NCI-H1694 (cell line): ENCODE measurements around the gene SCUBE3.

ENCODE experiments used
- DNase-seq: peaks from one replicate; lab custom pipeline; 2025; lab: John Stamatoyannopoulos, UW

The SCUBE3 gene

GRCh38 chr6:35213298-35213791 lies 411 bp upstream of the SCUBE3 start:
- no peak for DNase-seq

- no peak for DNase-seq
These were observed 1.3 kb downstream of the SCUBE3 start for GRCh38 chr6:35214869-35215664.

DNA sequence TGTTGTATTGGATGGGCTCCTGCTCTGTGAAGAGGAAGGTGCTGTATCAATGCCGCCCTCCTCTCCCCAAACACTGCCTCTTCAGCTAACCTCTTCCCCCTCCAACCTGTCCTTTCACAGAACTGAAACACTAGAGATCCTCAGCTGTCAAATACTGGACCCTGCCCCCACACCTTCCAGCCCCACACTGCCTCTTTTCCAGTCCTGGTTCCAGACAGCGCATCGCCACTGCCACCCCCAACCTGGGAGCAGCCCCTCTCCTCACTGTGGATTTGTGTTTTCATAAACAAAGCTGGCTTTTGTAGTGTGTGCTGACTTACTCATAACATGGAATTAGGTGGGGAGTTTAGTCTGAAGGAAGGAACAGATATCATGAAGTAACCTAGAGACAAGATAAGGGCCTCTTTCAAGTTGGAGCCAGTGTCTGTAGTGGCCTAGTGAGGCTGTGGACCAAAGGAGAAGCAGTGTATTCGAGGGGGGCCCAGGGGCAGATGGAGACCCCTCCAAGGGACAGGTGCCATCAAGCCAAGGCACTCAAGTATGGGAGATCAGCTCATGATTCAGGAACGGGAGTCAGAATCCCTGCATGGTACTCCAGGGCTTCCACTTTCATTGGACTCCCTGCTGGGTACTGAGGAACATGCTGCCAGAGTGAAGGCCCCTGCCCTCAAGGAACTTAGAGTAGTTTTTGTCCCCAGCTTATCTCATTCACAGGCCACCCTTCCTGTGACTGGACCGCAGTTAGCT lies 2.1 kb downstream of the SCUBE3 start:
- no peak for DNase-seq

GRCh38 chr6:35216412-35216732 lies 2.6 kb downstream of the SCUBE3 start:
- no peak for DNase-seq

- DNase-seq, result no peak
These were observed 3.4 kb downstream of the SCUBE3 start for GRCh38 chr6:35216851-35217811.

DNA sequence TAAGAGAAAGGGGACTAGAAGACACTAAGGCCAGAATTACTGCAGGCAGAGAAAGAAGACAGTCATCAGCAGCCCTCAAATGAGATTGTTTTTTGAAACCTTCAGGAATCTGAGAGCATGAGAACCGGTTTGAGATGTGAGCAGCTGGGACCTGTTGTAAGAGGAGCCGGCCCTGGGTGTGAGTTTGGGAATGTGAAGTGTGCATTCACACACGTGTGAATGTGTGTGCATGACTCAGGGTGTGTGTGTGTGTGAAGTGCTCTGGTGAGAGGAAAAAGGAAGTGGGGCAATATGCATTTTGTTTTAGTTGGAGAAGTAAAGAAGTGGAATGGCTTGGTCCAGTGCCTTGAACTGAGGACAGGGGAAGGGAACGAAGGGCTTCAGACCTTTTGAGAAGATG lies 4.3 kb downstream of the SCUBE3 start:
- DNase-seq, result no peak

- DNase-seq, result no peak
These were observed 4.7 kb downstream of the SCUBE3 start for GRCh38 chr6:35218456-35218855.

- DNase-seq, result no peak
These were observed 6.0 kb downstream of the SCUBE3 start for GRCh38 chr6:35219683-35220326.

DNA sequence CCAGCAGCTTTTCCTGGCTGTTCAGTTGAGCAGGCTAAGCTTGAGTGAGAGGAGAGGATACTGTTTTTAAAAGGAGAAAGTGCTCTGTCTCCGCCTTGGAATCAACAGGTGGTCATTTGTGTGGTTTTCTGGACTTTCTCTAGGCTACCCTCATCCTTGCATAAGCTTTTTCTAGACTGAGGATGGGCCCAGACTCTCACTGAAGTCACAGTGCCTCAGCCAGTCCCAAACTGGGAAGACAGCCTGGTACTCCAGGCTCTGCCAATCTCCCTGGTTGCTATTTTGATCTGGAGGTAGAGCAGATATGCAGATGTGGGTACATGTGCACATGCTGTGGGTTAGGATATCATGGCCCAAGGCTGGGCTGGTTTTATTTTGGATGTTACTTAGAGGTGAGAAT lies 7.0 kb downstream of the SCUBE3 start:
- DNase-seq, result no peak

DNA sequence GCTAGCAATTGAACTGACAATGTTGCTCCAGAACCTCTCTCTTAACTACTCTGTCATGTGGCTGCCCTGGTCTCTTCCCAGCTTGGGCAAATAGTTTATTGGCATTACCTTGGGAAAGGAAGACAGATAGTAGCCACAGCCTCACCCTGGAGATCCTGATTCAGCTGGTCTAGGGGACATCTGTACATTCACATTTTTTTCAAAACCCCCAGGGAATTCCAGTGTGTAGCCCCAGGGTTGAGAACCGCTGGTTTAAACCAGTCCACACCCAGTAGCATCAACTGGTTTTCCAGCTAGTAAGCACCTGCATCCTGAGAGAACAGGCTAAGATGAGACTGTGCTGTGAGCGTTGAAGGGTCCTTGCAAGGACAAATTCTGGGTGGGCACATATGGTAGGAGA lies 9.6 kb downstream of the SCUBE3 start:
- DNase-seq, result no peak

DNA sequence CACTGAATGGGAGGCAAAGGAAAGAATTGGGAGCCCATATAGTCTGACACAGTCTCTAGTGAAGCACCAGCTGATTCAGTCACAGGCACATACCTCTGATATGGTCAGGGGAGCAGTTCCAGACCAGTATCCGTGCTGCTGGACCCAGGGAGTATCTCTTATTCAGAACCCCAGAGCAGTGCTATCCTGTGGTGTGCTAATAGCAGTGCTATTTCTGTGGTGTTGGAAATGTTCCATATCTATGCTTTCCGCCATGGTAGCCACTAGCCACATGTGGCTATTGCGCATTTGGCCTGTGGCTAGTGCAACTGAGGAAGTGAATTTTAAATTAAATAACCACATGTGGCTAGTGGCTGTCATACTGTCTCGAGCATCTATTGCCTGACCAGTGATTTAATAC lies 11.0 kb downstream of the SCUBE3 start:
- no peak for DNase-seq

DNA sequence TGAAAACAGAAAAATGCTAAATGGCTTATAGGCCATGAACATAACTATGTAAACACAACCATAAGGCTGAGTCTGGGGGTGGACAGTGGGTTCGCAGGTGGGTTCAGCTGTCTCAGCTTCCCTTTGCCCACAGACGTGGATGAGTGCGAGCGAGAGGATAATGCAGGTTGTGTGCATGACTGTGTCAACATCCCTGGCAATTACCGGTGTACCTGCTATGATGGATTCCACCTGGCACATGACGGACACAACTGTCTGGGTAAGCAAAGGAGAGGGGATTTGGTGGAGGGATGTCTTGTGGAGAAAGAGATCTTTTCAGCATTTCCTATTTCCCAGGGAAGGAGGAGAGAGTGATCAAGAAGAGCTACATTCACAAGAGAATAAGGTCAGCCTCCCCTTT lies 14.7 kb downstream of the SCUBE3 start:
- no peak for DNase-seq

- DNase-seq, result no peak
These were observed 15.5 kb downstream of the SCUBE3 start for GRCh38 chr6:35229304-35229703.

GRCh38 chr6:35230498-35230897 lies 16.7 kb downstream of the SCUBE3 start:
- no peak for DNase-seq

- no peak for DNase-seq
These were observed 17.2 kb downstream of the SCUBE3 start for GRCh38 chr6:35230950-35231349.

DNA sequence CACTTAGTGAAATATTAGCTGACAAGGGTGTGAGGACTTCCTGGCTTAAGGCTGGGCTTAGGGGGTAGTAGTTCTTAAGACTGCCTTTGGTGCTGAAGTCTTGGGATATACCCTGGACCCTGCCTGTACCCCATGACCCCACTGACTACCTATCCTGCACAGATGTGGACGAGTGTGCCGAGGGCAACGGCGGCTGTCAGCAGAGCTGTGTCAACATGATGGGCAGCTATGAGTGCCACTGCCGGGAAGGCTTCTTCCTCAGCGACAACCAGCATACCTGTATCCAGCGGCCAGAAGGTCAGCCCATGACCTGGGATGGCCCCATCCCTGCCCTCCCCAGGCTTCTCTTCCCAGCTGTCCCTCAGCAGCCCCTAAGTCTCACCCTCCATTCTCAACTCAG lies 17.8 kb downstream of the SCUBE3 start:
- no peak for DNase-seq

GRCh38 chr6:35234901-35235300 lies 21.1 kb downstream of the SCUBE3 start:
- DNase-seq, result no peak

- DNase-seq, result no peak
These were observed 22.5 kb downstream of the SCUBE3 start for GRCh38 chr6:35236223-35236622.

- no peak for DNase-seq
These were observed 23.7 kb downstream of the SCUBE3 start for GRCh38 chr6:35237476-35237875.

GRCh38 chr6:35238843-35239289 lies 25.1 kb downstream of the SCUBE3 start:
- no peak for DNase-seq

DNA sequence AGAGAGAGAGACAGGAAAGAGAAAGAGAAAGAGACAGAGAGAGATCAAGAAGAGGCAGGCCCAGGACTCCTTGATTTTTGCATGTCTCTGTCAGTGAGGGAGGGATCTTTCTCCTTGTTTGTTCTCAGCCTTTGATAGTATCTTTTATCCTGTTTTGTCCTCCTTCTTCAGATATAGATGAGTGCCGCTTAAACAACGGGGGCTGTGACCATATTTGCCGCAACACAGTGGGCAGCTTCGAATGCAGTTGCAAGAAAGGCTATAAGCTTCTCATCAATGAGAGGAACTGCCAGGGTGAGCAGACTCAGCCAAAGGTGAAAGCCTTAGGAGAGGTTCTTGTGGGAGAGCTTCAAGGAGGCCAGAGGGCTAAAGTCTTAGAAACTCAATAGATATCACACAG lies 25.8 kb downstream of the SCUBE3 start:
- DNase-seq, result no peak
